Suprapubic skin (tissue), 3 donors: Measurements from ENCODE around the gene DDX1.

Source experiments
- CTCF ChIP-seq, 2 donors: fragments of 200-600 bp in 1 of 2; fragments of 450-650 bp in 1 of 2; sonication (generic) in 1 of 2; IDR thresholded peaks; one replicate each; pipeline ENCODE4 v1.5.1; 2016 to 2019; ENCODE audit warnings: antibody characterized with exemption in 2 of 2, mild to moderate bottlenecking in 1 of 2, moderate library complexity in 1 of 2
- EP300 ChIP-seq: sonication (generic); formaldehyde crosslinking; IDR thresholded peaks from one replicate; pipeline ENCODE4 v1.6.1; 2017; ENCODE audit warnings: antibody characterized with exemption
- POLR2A ChIP-seq, 2 donors: fragments of 450-650 bp; IDR thresholded peaks; one replicate each; pipeline ENCODE4 v1.6.1; 2017; ENCODE audit warnings: antibody characterized with exemption in 2 of 2, mild to moderate bottlenecking in 2 of 2, moderate library complexity in 2 of 2

GRCh38 chr2:15571729-15572128, 19.9 kb upstream of the DDX1 start:
- TF ChIP-seq CTCF (IDR thresholded peaks at IDR 0.05), result no peak
- no peak for TF ChIP-seq POLR2A (IDR thresholded peaks at IDR 0.05)
- TF ChIP-seq EP300, result no peak
